Endometrial microvascular endothelial cells (primary cell): ENCODE data around the gene IER2. TPM values are rescaled to one million over a fixed set of nuclear protein-coding genes. Genes with fewer than 3 reads are reported as not detected.
"Not testable (repeated sequence)": the region's sequence is repeated elsewhere in the genome, so short reads cannot be mapped to it uniquely, and the experiment has no call there.

Experiments
- in situ Hi-C: cut with HindIII; loops from 2 replicates; pipeline ENCODE4 v1.10.0; 2017; ENCODE audit warnings: low sequenced_read_pairs, low pct_unique_long_range_greater_than_20kb; ENCODE audit errors: inconsistent ontology term
- total RNA-seq: library from RNA; depleted of rRNA; stranded (reverse); fragments of >200 nt; gene quantifications from one replicate; pipeline ENCODE4 v1.2.3, GENCODE V29; 2015; ENCODE audit errors: inconsistent ontology term

Gene IER2
- total RNA-seq, 1 donor from 2014 or later: 93.7 TPM

DNA sequence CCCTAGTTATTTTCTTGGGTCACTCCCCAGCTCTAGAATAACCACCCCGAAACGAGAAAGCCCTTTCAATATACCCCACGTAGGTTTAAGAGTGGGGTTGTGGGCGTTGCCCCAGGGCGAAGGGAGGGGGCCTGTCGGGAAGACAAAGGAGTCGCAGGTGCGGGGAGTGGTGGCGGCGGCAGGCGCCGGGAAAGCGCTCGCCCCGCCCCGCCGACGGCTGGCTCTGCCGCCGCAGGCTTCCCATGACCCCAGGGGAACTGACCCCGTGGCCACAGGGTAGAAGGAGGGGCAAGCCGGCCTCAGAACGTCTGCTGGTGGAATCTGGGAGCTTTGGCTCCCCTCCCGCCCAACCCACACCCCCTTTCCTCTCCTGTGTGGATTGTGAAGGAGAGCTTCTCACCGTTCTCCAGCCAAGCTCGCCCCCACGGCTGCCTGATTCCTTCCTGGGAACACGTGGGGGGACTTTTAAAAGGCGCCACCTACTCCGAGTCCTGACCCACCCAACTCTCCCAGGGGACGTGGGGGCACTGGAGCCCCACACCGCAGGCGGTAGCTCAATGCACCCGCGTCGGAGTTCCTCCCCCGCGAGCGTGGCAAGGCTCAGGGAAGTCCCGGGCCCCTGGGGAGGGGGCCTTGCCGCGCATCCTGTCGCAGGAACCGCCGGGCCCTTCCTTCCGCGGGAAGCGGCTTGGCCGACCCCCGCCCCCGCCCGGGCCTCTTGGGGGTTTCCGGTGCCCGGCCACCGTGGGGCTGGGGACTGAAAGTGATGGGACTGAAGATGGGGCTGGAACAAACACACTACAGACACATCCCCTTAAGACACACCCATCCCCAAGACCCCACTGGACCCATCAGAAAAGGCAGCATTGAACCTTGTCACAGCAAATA is 5.5 kb downstream of the IER2 start:
- in situ Hi-C loops: no loop called here

DNA sequence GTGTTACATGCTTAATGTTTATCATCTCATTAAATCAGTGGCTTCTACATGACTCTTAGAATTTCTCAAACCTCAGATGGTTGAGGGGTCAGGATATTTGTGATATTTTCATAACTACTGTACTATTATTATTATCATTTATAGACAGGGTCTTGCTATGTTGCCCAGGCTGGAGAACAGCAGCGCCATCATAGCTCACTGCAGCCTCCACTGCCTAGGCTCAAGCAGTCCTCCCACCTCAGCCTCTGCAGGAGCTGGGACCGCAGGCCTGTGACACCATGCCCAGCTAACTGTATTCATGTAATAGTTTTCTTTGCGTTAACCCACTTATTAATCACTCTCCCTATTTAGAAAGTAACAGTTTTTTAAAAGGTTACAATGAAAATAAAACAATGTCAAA is 9.5 kb downstream of the IER2 start:
- in situ Hi-C loops: no loop called here

DNA sequence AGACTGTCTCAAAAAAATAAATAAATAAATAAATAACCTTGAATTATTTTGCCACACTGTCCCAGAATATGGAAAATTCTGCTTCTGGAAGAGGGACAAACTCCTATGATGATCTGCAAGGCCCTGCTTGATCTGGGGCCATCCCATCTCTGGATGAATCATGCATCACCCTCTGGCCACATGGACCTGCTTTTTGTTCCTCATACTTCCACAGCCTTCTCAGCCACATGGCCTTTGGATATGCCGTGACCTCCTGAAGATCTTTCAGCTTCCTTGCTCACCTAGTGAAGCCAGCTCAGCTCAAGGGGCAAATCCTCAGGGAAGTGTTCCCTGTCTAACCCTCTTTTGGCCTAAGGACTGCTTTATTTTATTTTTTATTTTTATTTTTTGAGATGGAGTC is 10.3 kb downstream of the IER2 start:
- in situ Hi-C loops: no loop called here

DNA sequence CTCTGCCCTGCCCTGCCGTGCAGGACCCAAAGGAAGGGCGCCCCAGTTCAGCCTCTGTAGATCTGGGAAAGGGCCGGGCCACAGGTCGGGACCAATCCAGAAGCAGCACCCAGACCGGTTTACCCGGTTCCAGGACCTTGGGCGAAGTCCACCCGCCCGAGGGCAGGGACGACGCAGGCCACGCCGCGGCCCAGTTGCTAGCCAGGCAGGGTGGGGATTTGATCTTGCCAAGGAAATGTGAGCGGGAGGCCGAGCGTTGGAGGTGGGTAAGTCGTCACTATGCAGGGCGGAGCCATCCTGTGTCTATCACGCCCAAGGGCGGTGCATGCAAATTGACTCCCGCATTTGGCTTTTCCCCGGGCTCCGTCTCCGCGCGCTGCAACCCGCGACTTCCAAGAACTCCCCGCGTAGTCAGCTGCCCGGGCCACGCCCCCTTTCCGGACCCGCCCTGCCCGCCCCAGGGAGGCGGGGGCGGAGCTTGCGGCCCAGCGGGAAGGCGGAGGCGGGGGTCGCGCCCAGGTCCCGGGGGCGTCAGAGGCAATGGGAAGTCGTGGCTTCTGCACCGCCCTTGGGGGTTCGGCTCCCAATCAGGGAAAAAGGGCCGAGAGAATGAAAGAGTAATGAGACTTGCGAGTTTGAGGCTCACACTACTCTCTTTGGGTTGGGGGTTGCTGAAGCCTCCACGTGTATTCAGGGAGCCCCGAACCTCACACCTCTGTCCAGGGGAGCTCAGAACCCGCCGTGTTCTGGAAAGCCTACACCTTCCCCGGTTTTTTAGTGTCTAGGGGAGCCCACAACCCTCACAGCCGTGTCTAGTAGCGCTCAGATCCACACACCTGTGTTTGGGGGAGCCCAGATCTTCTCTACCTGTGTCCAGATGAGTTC is 12.8 kb downstream of the IER2 start:
- in situ Hi-C loops: no loop called here

DNA sequence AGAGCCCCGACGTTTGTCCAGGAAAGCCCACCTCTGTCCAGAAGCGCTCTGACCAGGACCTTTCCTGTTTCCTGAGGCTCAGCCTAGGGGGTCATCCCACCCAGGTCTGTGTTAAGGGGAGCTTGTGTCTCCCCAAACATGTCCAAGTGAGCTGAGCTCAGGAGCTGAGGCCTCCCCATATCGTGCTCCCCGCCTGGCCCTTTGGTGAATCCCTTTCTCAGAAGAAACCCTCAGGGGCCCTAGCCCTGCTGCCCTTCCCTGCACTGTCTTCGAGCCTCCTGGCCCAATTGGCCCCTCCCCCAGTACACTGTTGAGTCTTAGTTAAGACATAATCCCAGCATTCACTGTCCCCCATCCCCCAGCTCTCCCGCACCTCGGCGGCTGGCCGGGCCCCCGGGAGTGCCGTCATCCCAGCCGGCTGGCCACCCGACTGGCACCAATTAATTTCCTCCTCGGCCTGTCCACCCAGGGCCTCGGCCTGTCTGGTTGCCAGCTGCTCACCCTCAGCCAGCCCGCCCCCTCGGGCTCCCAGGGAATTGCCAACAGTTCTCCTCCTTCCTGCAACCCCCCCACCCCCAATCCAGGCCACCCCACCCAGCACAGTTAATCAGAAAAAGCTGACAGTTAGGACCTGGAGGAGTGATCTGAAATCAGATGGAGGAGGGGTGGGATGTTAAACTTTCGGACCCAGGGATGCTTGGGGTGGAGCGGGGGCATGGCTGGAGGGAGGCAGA is 13.6 kb downstream of the IER2 start:
- in situ Hi-C loops: no loop called here

DNA sequence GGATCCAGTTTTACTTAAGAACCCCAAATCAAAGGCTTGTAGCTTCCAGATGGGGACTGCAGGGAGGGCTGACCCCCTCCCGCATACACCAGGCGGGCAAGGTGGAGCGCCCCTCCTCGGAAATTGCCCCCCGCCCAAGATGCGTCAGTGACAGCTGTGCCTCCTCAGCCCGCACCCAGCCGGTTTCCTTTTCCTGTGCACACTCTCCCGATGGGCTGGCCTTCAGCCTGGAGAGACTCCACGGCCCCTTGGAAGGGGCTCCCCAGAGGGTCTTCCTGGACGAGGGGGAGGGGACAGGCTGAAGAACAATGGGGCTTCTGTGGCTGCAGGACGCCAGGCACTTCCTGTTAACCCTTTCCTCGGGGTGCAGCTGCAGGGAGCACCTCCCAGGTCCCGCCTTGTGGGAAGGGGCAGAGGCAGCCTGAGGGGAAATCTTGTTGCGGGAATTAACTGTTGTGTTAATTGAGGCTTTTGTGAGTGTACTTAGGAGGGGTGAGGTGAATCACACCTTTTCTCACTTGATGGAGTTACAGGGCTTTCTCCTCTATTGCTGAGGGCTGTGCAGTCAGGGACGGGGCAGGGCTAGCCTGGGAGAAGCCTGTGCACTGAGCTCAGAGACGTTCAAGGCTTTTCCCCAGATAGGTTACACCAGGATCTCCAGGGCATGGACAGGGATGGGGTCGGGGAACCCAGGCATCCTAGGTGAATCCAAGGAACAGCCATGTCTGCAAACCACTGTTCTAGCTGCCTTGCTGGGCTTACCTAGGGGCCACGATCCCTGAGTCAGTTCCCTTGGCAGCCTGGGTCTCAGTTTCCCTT is 14.3 kb downstream of the IER2 start:
- in situ Hi-C loops: no loop called here

DNA sequence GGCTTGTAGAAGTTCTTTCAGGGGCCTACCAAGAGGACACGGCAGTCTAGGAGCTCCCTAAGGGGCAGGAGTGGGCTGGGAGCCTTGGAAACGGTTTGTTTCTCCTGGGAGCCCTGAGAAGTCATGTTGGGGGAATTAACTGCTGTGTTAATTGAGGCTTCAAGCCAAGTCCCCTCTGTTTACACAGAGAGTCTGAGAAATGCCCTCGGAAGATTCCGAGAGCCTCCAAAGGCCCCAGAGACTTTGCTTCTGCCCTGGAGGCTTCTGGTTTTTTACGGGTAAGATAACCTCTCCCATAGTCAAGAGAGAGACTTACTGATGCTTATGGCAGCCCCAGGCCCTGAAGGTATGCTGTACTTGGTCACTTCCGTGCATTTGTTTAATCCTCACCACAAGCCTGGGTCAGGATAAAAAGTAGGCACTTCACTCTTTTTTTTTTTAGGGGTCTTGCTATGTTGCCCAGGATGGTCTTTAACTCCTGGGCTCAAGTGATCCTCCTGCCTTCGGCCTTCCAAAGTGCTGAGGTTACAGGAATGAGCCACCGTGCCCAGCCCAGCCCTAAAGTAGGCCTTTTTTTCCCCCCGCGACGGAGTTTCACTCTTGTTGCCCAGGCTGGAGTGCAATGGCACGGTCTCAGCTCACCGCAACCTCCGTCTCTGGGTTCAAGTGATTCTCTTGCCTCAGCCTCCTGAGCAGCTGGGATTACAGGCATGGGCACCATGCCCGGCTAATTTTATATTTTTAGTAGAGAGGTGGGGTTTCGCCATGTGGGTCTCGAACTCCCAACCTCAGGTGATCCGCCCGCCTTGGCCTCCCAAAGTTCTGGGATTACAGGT is 15.2 kb downstream of the IER2 start:
- in situ Hi-C loops: no loop called here

DNA sequence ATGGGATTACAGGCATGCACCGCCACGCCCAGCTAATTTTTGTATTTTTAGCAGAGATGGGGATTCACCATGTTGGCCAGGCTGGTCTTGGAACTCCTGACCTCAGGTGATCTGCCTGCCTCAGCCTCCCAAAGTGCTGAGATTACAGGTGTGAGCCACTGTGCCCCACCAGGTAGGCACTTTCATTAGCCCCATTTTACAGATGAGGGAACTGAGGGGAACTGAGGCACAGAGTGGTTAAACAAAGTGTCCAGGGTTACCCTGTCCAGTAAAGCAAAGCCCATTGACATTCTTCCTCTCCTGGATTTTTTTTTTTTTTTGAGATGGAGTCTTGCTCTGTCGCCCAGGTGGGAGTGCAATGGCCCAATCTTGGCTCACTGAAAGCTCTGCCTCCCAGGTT is 15.9 kb downstream of the IER2 start:
- in situ Hi-C loops: not testable (repeated sequence)

DNA sequence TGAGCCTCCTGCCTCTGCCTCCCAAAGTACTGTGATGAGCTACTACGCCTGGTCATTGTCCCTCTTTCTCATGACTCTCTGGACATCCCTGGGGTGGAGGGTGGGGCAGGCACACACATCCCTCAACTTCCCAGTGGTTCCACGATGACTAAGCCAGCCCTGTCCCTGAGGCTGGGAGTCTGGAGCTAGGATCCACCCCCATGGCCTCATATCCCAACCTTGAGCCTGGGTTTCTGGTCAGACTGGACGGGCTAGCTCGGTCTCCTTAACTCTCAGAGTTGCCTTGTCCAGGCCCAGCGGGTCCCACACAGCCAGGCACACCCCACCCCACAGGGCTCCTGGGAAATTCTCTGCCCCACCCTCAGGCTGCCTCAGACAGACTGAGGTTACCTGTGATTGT is 19.6 kb downstream of the IER2 start:
- in situ Hi-C loops: no loop called here

DNA sequence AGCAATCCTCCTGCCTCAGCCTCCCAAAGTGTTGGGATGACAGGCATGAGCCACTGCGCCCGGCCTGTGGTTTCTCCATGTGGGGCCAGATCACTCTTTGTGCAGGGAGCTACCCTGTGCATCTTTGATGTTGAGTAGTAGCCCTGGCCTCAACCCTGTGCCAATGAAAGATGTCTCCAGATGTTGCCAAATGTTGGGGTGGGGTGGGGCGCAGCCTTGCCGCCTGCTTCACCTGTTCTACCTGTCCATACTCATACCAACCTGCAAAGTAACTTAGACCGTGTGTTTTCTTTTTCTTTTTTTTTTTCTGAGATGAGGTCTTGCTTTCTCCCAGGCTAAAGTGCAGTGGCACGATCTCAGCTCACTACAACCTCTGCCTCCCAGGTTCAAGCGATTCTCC is 20.9 kb downstream of the IER2 start:
- in situ Hi-C loops: no loop called here

DNA sequence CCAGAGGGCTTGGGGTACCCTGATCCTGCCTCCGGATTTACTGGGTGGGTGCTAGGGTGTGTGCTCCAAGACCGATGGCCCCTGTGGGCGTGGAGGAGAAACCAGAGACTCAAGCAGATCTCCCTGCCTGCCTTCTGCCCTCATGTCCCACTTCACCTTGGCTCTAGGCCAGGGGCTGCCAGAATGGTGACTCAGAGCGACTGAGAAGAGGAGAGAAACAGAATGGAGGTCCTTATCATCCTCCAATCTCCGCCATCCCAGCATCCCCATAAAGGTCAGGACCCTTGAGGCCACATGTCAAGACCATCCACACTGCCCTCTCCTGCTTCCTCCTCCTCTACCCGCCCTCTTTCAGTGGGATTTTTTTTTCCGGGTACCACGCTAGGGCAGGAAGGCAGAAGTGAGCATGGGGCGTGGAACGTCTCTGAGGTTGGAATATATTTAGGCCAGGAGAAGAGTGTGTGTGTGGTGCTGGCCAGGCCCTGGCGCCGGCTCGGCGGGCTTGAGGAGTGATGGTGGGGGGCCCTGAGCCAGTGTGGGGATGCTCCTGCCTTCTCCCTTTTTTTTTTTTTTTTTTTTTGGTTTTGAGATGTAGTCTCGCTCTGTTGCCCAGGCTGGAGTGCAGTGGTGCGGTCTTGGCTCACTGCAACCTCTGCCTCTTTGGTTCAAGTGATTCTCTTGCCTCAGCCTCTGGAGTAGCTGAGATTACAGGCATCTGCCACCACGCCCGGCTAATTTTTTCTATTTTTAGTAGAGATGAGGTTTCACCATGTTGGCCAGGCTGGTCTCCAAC is 22.3 kb downstream of the IER2 start:
- in situ Hi-C loops: no loop called here

DNA sequence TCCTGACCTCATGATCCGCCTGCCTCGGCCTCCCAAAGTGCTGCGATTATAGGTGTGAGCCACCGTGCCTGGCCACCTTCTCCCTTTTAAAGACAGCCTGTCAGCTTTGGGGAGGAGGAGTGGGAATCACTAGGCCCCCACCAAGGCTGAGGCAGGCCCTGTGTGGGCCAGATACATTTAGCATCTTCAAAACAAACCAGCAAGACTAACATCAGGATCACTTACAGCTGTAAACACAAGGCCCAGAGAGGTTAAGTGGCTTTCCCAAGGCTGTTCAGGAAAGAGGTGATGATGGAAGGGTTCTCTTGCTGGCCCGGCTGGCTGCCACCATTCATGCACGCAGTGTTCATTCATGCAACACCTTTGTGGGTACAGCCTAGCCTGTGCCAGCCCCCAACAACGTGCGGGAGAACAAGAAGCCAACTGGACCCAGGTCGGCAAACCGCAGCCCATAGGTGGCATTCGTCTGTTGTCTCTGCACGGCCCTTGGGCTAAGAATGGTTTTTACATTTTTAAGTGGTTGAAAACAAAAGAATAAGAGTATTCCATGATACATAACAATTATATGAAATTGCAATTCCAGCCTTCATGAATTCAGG is 23.0 kb downstream of the IER2 start:
- in situ Hi-C loops: no loop called here

DNA sequence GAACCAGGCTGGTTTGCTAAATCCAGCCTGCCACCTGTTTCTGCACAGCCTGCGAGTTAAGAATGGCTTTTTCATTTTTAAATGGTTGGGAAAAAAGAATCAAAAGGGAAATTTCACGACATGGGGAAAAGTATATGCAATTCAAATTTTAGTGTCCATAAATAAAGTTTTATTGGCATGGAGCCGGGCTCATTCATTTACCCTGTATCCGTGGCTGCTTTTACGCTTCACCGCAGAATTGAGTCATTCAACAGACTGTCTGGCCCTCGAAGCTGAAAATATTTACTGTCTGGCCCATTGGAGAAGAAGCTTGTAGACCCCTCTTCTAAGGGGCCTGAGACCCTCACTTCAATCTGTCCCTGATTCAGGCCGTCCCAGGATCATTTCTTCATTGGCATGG is 26.1 kb downstream of the IER2 start:
- in situ Hi-C loops: no loop called here

DNA sequence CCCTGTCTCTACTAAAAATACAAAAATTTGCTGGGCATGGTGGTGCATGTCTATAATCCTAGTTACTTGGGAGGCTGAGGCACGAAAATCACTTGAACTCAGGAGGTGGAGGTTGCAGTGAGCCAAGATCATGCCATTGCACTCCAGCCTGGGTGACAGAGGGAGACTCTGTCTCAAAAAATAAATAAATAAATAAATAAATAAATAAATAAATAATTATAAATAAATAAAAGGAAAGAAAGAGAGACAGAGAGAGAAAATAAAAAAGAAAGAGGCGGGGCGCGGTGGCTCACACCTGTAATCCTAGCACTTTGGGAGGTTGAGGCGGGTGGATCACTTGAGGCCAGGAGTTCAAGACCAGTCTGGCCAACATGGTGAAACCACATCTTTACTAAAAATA is 27.4 kb downstream of the IER2 start:
- in situ Hi-C loops: not testable (repeated sequence)

DNA sequence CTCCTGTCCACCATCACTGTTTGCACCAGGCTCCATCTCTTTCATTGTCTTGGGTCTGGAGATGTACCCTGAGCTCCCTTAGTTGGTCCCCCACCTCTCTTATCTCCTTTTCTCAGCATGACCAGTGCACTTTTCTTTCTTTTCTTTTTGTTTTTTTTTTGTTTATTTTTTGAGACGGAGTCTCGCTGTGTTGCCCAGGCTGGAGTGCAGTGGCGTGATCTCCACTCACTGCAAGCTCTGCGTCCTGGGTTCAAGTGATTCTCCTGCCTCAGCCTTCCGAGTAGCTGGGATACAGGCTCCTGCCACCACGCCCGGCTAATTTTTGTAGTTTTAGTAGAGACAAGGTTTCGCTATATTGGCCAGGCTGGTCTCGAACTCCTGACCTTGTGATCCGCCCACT is 28.1 kb downstream of the IER2 start:
- in situ Hi-C loops: not testable (repeated sequence)

DNA sequence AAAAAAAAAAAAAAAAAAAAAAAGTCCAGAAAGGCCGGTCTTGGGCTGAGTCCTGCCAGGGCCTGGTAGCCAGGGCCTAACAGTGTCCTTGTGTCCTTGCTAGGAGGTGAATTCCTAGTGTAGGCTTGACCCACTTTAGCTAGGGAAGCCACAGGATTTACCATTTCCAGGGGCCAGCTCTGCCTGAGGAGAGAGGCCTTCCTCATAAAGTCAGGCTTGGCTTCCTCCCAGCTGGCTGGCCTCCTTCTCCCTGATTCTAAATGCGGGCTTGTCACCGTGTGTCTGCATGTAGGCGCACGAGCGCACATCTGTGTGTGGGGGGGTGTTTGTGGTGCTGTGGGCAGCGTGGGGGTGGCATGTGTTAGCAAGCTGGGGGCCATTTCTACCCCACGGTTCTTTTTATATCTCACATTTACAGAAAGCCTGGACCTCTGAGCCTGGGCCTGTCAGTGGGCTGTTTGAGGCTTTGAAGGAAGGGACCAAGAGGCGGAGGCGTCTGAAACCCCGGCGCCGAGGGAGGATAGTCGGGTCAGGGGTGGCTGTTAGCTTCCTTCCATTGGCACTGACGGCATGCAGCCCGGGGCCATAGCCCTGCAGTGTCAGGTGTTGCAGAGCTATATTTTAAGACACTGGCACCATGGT is 31.7 kb downstream of the IER2 start:
- in situ Hi-C loops: no loop called here
